Superior temporal gyrus (tissue), 1 donor: Measurements from ENCODE around the gene MFSD2A.
A peak's percentile ranks its signal among the peaks of the same experiment; 100 is the strongest.
"Not testable (repeated sequence)": the region's sequence is repeated elsewhere in the genome, so short reads cannot be mapped to it uniquely, and the experiment has no call there.

ENCODE experiments used
- DNase-seq: peaks from one replicate; pipeline ENCODE4 v3.0.0-alpha.2; 2016; ENCODE audit errors: extremely low spot score

The MFSD2A gene

GRCh38 chr1:39954870-39955546 is at the start of gene MFSD2A:
TSS of gene MFSD2A (plus strand) at chr1:39955145. CDS start at chr1:39955293, 148 bp downstream.
- DNase-seq = peak; percentile 86

DNA sequence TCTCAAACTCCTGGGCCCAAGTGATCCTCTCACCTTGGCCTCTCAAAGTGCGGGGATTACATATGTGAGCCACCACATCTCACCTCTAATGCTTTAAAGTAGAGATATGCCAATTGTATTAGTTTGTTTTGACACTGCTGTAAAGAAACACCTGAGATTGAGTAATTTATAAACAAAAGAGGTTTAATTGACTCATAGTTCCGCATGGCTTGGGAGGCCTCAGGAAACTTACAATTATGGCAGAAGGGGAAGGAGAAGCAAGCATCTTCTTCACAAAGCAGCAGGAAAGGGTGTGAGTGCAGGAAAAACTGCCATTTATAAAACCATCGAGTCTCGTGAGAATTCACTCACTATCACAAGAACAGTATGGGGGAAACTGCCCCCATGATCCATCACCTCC is 49.8 kb upstream of the MFSD2A start:
- DNase-seq = no peak

DNA sequence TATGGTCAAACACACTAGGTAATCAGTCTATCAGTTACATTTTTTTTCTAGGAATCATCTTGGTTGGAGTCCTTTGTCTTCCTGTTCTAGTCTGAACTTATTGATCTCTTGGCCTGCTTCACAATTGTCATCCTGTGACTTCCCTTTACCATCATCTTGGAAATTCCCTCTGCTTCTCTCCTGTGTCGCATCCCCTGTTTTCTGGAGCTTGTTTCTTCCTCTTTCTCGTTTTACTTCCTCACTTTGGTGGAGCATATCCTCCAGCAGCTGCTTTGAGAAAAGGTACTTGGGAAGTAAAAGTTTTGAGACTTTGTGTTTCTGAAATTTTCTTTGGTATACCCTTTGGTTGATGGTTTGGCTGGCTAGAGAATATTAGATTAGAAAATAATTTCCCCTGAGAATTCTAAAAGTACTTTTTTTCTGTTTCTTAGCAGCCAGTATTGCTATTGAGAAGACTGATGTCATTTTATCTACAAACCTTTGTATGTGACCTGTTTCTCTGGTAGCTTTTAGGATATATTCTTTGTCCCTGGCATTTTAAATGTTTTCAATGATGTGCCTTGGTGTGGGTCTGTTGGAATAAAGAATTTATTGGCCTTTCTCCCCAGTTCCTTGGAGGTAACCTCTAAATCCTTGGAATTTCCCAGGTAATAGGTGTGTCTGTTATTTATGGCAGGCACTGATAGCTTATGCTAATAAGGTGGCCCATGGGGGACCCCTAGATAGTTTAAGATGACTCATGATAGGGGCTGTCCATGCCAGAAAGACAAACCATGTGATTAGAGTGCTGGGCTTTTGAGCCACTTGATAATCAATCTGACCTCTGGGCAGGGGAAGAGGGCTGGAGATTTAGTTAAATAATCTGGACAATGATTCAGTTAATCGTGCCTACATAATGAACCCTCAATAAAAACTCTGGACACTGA is 47.2 kb upstream of the MFSD2A start:
- no peak for DNase-seq

GRCh38 chr1:39908534-39908933 is 46.4 kb upstream of the MFSD2A start:
- no peak for DNase-seq

- DNase-seq = no peak
These were observed 44.7 kb upstream of the MFSD2A start for GRCh38 chr1:39910263-39910662.

- DNase-seq = not testable (repeated sequence)
These were observed 41.8 kb upstream of the MFSD2A start for GRCh38 chr1:39913136-39913535.

GRCh38 chr1:39915499-39916129 is 39.3 kb upstream of the MFSD2A start:
- DNase-seq = no peak

DNA sequence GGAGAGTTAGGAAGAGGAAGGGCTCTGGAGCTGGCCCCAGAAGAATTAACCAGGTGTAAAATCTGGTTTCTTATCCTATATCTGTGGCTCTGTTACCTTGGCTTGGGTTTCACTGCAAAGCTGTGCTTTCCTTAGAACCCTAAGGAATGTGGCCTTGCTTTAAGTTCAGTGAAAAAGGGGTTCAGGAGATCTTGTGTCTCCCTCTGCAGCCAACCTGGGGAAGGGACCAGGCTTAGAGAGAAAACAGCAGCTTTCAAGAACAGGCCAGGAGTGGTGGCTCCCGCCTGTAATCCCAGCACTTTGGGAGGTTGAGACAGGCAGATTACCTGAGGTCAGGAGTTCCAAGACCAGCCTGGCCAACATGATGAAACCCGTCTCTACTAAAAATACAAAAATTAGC is 37.1 kb upstream of the MFSD2A start:
- no peak for DNase-seq

DNA sequence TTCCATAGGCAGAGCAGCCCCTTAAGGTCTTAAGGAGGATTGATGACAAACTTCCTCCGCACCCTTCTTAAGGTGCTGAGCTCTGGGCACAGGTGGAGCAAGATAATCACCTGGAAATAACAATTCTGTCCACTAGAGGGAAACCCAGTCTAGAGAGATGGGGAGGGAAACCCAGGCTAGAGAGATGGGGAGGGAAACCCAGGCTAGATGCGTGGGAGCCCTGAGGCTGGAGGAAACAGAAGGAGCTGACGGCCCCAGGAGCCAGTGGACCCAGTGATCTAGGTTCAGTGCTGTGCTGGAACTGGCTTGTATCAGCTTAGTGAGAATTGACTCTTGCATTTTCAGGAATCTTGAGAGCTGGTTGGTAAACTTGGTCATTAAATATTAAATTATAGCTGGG is 35.4 kb upstream of the MFSD2A start:
- DNase-seq = peak; percentile 79

DNA sequence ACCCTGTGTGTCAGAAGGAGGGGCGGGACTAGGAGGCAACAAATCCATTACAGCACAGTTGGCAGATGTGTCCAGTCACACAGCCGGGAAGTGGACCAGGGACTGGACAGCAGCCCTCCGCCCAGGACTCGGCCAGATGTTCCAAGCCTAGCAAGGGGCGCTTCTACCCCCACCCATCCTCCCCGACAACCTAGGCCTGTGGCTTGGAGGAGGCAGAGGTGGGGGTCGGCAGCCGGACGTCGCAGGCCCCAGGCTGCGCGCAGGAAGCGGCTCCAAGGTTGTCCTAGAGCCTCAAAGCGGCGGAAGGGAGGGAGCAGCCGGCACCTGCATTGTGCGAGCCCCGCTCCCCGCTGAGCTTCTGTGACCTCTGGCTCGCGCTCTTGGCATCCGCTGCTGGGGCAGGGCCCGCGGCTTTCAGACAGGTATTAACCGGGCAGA is 32.7 kb upstream of the MFSD2A start:
- no peak for DNase-seq

DNA sequence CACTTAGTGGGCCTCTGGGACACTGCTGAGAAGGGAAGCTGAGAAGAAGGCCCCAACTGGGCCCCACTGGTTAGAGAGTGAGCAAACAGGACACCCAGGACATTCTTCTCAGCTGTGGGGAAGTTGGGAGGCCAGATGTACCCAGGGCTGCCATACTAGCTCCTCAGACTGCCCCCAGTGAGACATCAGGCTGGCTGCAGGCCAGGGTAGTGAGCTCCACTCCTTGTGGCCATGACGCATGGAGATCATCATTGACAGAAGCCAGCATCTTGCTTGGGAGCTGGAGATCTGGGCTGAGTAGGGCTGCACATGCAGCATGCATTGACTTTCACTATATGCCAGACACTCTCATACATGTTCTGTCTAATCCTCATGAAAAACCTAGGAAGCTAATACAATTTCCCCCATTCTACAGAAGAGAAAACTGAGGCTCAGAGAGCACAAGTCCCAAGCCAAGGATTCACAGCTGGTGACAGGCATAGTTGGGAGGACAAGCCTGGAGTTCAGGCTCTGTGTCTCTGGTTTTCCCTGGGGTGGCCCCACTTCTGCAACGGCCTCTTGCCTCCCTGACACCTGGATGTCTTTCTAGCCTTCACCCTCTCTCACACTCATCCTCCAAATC is 29.1 kb upstream of the MFSD2A start:
- DNase-seq = no peak

- no peak for DNase-seq
These were observed 28.6 kb upstream of the MFSD2A start for GRCh38 chr1:39926343-39926793.

DNA sequence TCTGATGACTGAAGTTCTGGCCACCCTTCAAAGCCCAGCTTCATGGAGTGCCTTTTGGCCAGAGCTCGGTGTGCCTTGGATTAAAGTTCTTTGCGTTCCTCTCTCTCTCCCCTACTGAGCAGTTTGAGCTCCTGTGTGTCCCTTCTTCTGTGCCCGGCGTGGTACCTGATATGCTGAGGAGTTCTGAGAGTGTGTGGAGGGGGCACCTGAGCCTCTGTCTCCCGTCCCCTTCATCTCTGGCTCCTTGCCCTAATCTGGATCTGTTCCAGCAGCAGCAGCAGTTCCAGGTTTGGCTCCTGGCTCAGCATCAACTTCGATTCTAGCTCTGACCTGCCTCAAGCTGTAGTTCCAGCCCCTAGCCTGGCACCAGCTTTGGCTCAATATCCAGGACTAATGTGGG is 28.1 kb upstream of the MFSD2A start:
- no peak for DNase-seq

- DNase-seq = no peak
These were observed 27.4 kb upstream of the MFSD2A start for GRCh38 chr1:39927538-39927937.

- no peak for DNase-seq
These were observed 25.9 kb upstream of the MFSD2A start for GRCh38 chr1:39928809-39929587.

DNA sequence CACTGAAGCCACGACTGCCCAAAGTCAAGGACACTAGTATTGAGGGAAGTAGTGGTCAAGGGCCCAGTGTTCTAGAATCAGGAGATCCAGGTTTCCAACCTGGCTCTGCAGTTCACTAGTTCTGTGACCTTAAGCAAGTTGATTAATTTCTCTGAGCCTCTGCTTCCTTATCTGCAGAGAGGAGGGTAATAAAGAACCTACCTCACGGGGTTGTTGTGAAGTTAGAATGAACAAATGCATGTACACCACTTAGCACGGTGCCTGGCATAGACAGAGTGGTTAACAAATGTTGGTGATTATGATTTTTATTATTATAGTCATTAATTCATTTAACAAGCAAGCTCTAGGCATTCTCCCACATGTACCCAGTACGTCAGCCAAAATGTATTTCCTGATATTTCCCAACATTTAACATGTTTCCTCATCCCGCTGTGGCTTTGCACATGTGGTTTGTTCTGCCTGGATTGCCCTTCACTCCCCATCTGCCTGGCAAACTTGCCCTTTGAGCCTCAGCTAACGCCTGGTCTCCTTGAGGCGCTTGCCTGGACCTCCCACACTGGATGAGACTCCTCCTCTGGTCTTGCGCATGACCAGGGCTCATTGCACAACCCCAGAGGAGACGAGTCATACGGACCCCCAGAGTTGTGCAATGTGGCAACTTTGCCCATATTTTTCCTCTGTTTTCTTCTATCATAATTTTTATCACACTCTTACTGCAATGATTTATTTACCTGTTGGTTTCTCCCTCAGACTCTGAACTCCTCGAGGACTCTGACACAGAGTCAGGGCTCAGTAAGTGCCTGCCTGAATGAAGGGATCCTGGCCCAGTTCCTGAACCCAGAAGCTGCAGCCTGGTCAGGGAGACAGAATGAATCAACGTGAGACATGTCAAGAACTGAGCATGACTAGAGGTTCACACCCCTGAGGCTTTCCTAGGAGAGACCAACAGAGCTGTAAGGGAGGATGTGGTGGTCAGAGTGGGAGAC is 20.7 kb upstream of the MFSD2A start:
- DNase-seq = no peak

DNA sequence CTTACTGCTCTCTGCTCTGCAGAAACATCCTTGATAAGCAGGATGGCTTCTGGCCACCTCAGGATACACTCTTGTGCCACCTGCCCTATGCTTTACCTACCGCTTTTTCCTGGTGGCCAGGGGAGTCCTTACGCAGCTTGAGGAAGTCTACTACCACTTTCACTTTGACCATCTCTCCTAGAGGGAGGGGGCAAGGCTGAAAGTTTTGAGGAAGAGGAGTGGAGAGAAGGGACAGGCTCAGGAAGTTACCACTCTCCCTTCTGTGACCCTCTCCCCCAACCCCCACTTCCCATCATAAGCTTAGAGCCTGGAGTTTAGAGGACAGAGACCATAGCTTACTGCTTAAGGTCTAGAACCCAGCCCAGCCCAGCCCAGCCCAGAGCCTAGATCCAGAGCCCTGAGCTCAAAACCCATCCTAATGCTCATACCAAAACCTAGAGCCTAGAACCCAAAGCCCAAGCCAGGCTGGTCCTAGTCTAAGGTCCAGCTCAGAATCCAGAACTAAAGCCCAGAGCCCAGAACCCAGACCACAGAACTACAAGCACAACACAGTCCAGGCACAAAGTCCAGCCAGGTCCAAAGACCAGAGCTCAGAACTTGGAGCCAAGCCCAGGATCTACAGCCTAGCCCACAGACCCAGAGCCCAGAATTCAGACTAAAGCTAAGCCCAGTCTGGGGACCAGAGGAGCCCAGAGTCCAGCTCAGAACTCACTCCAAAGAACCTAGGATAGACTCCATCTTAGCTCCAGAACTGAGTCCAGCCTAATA is 18.0 kb upstream of the MFSD2A start:
- no peak for DNase-seq

DNA sequence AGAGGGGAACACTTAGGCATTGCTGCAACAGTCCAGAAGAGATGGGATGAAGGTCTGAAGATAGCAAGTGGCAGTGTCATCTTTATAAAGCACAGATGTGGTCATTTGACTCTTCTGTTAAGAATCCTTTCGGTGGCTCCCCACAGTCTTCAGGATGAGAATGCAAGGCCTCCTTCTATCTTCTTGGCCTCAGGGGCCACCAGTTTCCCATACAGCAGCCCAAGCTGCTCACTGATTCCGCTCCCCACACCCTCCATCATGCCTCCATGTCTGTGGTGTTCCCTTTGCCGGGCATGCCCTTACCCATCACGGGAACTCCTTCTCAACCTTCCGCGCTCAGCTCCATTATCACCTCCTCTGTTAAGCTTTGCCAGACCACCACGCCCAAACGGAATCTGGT is 16.1 kb upstream of the MFSD2A start:
- DNase-seq = no peak

DNA sequence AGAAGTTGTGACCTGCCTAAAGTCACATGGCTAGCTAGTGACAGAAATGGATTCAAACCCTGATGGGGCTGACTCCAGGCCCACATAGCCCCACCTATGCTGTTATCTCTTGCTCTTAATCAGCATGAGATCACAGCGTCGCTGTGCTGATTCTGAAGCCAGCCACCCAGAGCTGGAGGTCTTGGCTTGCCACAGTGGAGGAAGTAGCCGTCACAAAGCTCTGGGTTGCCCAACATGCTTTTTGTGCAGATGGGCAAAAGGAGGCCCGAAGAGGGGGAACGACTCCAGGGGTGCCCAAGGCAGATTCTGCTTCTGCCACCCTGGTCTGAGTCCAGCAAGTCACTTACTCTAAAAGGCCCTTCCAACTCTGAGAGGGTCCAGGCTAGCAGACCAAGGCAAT is 14.7 kb upstream of the MFSD2A start:
- DNase-seq = no peak
